HG03066 (cell line): Measurements from ENCODE around the gene MRNIP.
"Not testable (repeated sequence)": the region's sequence is repeated elsewhere in the genome, so short reads cannot be mapped to it uniquely, and the experiment has no call there.

Experiments used
- ATAC-seq: cut with Tn5 transposase; IDR thresholded peaks from one replicate; pipeline ENCODE4 v1.9.1; 2021; ENCODE audit warnings: low read depth; ENCODE audit not compliant: unreplicated experiment

MRNIP gene

GRCh38 chr5:179852993-179853547, 5.5 kb downstream of the MRNIP start:
- peak; percentile 94 for ATAC-seq

- ATAC-seq = no peak
These were observed 17.0 kb downstream of the MRNIP start for GRCh38 chr5:179841621-179842020.

- no peak for ATAC-seq
These were observed 17.9 kb downstream of the MRNIP start for GRCh38 chr5:179840766-179841165.

- no peak for ATAC-seq
These were observed 18.3 kb downstream of the MRNIP start for GRCh38 chr5:179840321-179840720.

- ATAC-seq = no peak
These were observed 19.0 kb downstream of the MRNIP start for GRCh38 chr5:179839328-179840256.

GRCh38 chr5:179837076-179838011, 21.3 kb downstream of the MRNIP start:
- ATAC-seq = no peak

GRCh38 chr5:179836225-179837019, 22.2 kb downstream of the MRNIP start:
- ATAC-seq = no peak

GRCh38 chr5:179834871-179835270, 23.7 kb downstream of the MRNIP start:
- ATAC-seq = not testable (repeated sequence)

- no peak for ATAC-seq
These were observed 24.5 kb downstream of the MRNIP start for GRCh38 chr5:179834120-179834519.

GRCh38 chr5:179833709-179834070, 24.9 kb downstream of the MRNIP start:
- ATAC-seq = no peak

- ATAC-seq = no peak
These were observed 25.4 kb downstream of the MRNIP start for GRCh38 chr5:179833056-179833708.

- no peak for ATAC-seq
These were observed 26.4 kb downstream of the MRNIP start for GRCh38 chr5:179832039-179832745.

GRCh38 chr5:179830818-179831468, 27.7 kb downstream of the MRNIP start:
- no peak for ATAC-seq

- ATAC-seq = no peak
These were observed 28.7 kb downstream of the MRNIP start for GRCh38 chr5:179829732-179830435.

- ATAC-seq = no peak
These were observed 29.7 kb downstream of the MRNIP start for GRCh38 chr5:179828756-179829421.

- no peak for ATAC-seq
These were observed 30.9 kb downstream of the MRNIP start for GRCh38 chr5:179827680-179828079.

- ATAC-seq = no peak
These were observed 32.9 kb downstream of the MRNIP start for GRCh38 chr5:179825655-179826182.
